AG09309 (cell line): Measurements from ENCODE around the gene CYP4F2.
"Not testable (repeated sequence)": the region's sequence is repeated elsewhere in the genome, so short reads cannot be mapped to it uniquely, and the experiment has no call there.

Source experiments
- DNase-seq: peaks from one replicate; pipeline ENCODE4 v3.0.0-alpha.2; 2010; ENCODE audit warnings: low read depth
- H3K4me3 ChIP-seq: 2 replicates; pipeline ENCODE4 v1.5.1; 2011; ENCODE audit warnings: mild to moderate bottlenecking, low read depth, low read length, moderate library complexity; ENCODE audit not compliant: control insufficient read depth
- CTCF ChIP-seq: IDR thresholded peaks from 2 replicates; pipeline ENCODE4 v1.5.1; 2011; ENCODE audit warnings: mild to moderate bottlenecking, low read depth, low read length, inconsistent platforms; ENCODE audit not compliant: insufficient read depth, control insufficient read depth; ENCODE audit errors: missing control alignments

The CYP4F2 gene

GRCh38 chr19:15902254-15902653 lies 4.4 kb upstream of the CYP4F2 start:
- DNase-seq: no peak
- TF ChIP-seq CTCF: no peak
- H3K4me3 ChIP-seq: no peak overlapping the region

- TF ChIP-seq CTCF: no peak
- no peak for DNase-seq
- no peak overlapping the region for H3K4me3 ChIP-seq
Measured at GRCh38 chr19:15900504-15900903, 2.6 kb upstream of the CYP4F2 start.

DNA sequence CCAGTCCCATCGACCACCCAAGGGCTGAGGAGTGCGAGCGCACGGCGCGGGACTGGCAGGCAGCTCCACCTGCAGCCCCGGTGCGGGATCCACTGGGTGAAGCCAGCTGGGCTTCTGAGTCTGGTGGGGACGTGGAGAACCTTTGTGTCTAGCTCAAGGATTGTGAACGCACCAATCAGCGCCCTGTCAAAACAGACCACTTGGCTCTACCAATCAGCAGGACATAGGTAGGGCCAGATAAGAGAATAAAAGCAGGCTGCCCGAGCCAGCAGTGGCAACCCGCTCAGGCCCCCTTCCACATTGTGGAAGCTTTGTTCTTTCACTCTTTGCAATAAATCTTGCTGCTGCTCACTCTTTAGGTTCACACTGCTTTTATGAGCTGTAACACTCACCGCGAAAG lies 2.2 kb upstream of the CYP4F2 start:
- not testable (repeated sequence) for H3K4me3 ChIP-seq, DNase-seq

DNA sequence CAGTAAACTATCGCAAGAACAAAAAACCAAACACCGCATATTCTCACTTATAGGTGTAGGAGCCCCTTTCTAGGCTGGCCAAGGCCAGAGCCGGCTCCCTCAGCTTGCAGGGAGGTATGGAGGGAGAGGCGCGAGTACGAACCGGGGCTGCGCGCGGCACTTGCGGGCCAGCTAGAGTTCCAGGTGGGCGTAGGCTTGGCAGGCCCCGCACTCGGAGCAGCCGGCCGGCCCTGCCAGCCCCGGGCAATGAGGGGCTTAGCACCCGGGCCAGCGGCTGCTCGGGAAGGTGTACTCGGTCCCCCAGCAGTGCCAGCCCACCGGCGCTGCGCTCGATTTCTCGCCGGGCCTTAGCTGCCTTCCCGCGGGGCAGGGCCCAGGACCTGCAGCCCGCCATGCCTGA lies 1.7 kb upstream of the CYP4F2 start:
- not testable (repeated sequence) for H3K4me3 ChIP-seq, DNase-seq

DNA sequence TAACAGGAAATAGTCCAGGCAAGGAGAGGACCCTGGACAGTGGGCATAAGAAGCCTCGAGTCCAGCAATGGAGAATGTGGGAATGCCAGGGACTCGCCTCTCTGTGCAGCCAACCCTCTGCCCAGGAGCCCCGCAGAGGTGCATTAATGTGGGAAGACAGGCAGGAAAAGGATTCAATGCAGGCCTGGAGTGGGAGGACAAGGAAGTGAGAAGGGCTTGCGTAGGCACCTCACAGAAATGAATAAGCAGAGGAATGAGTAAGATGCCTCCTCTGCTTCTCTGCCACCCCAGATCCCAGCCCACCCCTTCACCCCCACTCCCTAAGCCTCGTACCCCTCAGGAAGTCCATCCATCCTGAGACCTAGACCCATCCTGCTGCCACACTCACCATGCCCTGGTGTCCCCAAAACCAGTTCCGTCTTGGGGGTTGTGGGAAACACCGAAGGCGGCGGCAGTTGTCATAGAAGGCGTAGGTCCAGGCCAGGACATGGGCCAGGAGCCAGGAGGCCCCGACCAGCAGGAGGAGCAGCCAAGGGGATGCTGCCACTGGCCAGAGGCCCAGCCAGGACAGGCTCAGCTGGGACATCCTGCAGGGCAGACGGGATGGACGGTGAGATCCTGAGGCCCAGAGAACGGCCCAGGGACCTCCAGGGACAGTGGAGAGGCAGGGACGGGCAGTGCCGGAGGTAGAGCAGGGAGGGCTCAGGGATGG lies 692 bp downstream of the CYP4F2 start:
- DNase-seq: no peak
- H3K4me3 ChIP-seq: no peak overlapping the region
- TF ChIP-seq CTCF: no peak

GRCh38 chr19:15895876-15896430 lies 1.9 kb downstream of the CYP4F2 start:
- no peak for DNase-seq
- no peak for TF ChIP-seq CTCF
- H3K4me3 ChIP-seq: no peak overlapping the region

- H3K4me3 ChIP-seq: no peak overlapping the region
- no peak for DNase-seq
- no peak for TF ChIP-seq CTCF
Measured at GRCh38 chr19:15894359-15894758, 3.5 kb downstream of the CYP4F2 start.

DNA sequence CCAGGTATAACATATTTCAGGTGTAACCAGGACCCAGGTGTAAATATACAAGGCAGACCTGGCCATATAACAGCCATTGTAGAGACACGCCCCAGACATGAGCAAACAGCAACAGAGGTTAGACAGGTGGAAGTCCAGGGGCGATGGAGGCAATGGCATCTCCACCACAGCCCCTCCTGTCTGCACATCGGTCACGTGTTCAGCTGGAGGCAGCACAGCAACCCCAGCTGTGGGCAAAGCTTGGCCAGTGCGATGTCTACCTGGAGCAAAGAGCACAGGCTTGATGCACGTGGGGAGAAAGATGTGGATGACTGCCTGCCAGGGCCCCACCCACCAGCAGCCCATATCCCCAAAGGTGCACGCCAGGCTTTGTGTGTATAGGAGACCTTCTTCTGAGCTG lies 4.4 kb downstream of the CYP4F2 start:
- DNase-seq: no peak
- H3K4me3 ChIP-seq: no peak overlapping the region
- no peak for TF ChIP-seq CTCF
